Measurements from ENCODE around the gene KDM3A.

GRCh38 chr2:86519349-86519748 is 78.2 kb downstream of the KDM3A start:
- no peak for TF ChIP-seq CTCF (conservative IDR thresholded peaks at IDR 0.05; ENCODE audit: low read depth in 2 of 2)
- TF ChIP-seq EZH2 (IDR thresholded peaks at IDR 0.05; ENCODE audit: low read depth, unreplicated experiment): no peak
- no peak for TF ChIP-seq EZH2phosphoT487 (IDR thresholded peaks at IDR 0.05; ENCODE audit: unreplicated experiment)
- TF ChIP-seq POLR2AphosphoS5 (IDR thresholded peaks at IDR 0.05; ENCODE audit: low read depth): no peak
- TF ChIP-seq REST (IDR thresholded peaks at IDR 0.05; ENCODE audit: unreplicated experiment): no peak
- no peak for TF ChIP-seq JUNB (IDR thresholded peaks at IDR 0.05; ENCODE audit: unreplicated experiment)
- no peak for TF ChIP-seq NANOG (IDR thresholded peaks at IDR 0.05; ENCODE audit: borderline replicate concordance)
- TF ChIP-seq CREB1 (CRISPR knock-in tag; IDR thresholded peaks at IDR 0.05; ENCODE audit: low read depth): no peak
- no peak for TF ChIP-seq ETS1 (IDR thresholded peaks at IDR 0.05)
- TF ChIP-seq ZNF114 (CRISPR knock-in tag; IDR thresholded peaks at IDR 0.05): no peak
- no peak for TF ChIP-seq STAT1 (IDR thresholded peaks at IDR 0.05; ENCODE audit: unreplicated experiment)
- TF ChIP-seq ZNF331 (CRISPR knock-in tag; IDR thresholded peaks at IDR 0.05; ENCODE audit: low read depth): no peak
- no peak for TF ChIP-seq ZNF462 (CRISPR knock-in tag; IDR thresholded peaks at IDR 0.05)
